HepG2 (cell line): ENCODE data around the gene NOTUM. TPM values are rescaled to one million over a fixed set of nuclear protein-coding genes. Genes with fewer than 3 reads are reported as not detected.

Source experiments
- ATF2 ChIP-seq: sonication (generic); formaldehyde crosslinking; IDR thresholded peaks from 2 replicates; pipeline ENCODE4 v1.4.0; 2020; ENCODE audit warnings: missing genetic modification reagents
- CEBPG ChIP-seq: IDR thresholded peaks from 2 replicates; pipeline ENCODE4 v1.6.1; 2016
- CREM ChIP-seq, 2 experiments: sonication (generic) in 1 of 2; formaldehyde crosslinking in 1 of 2; IDR thresholded peaks; 2 replicates each; pipeline versions ENCODE4 v1.4.0 to v1.6.1; 2016 to 2020; ENCODE audit warnings: antibody characterized with exemption in 1 of 2, mild to moderate bottlenecking in 1 of 2, missing genetic modification reagents in 1 of 2
- DNMT3B ChIP-seq: conservative IDR thresholded peaks from 2 replicates; pipeline ENCODE4 v1.6.1; 2016; ENCODE audit warnings: missing biosample characterization, control low read depth
- E2F2 ChIP-seq: sonication (generic); formaldehyde crosslinking; IDR thresholded peaks from 2 replicates; pipeline ENCODE4 v1.4.0; 2020; ENCODE audit warnings: missing genetic modification reagents, borderline replicate concordance
- HDAC1 ChIP-seq: sonication (generic); formaldehyde crosslinking; IDR thresholded peaks from 2 replicates; pipeline ENCODE4 v1.5.1; 2020; ENCODE audit warnings: mild to moderate bottlenecking, missing genetic modification reagents
- HNRNPK ChIP-seq: fragments of 200-400 bp; formaldehyde crosslinking; IDR thresholded peaks from 2 replicates; pipeline ENCODE4 v1.6.1; 2018; ENCODE audit warnings: low read length, low read depth, moderate library complexity, mild to moderate bottlenecking; ENCODE audit not compliant: poor library complexity, severe bottlenecking
- HOXA3 ChIP-seq: sonication (generic); formaldehyde crosslinking; IDR thresholded peaks from 2 replicates; pipeline ENCODE4 v1.5.0; 2020; ENCODE audit warnings: missing genetic modification reagents
- ISX ChIP-seq: sonication (generic); formaldehyde crosslinking; conservative IDR thresholded peaks from 2 replicates; pipeline ENCODE4 v1.5.0; 2020; ENCODE audit warnings: missing genetic modification reagents
- PHF5A ChIP-seq: IDR thresholded peaks from one replicate; pipeline ENCODE4 v1.6.1; 2018; ENCODE audit warnings: low read depth, missing genetic modification reagents; ENCODE audit not compliant: unreplicated experiment
- PLSCR1 ChIP-seq: sonication (generic); formaldehyde crosslinking; IDR thresholded peaks from 2 replicates; pipeline ENCODE4 v1.5.0; 2020; ENCODE audit warnings: missing genetic modification reagents, mild to moderate bottlenecking, borderline replicate concordance
- POLR2AphosphoS5 ChIP-seq: IDR thresholded peaks from 2 replicates; pipeline ENCODE4 v1.6.1; 2012; ENCODE audit warnings: low read depth, low read length
- RARG ChIP-seq: sonication (generic); formaldehyde crosslinking; IDR thresholded peaks from 2 replicates; pipeline ENCODE4 v1.4.0; 2020; ENCODE audit warnings: low read depth, mild to moderate bottlenecking, missing genetic modification reagents
- RELA ChIP-seq: sonication (generic); formaldehyde crosslinking; IDR thresholded peaks from 2 replicates; pipeline ENCODE4 v1.4.0; 2020; ENCODE audit warnings: missing genetic modification reagents
- SPEN ChIP-seq: sonication (generic); formaldehyde crosslinking; IDR thresholded peaks from 2 replicates; pipeline ENCODE4 v1.5.1; 2020; ENCODE audit warnings: low read depth, mild to moderate bottlenecking, missing genetic modification reagents
- SRSF4 ChIP-seq: fragments of 200-400 bp; formaldehyde crosslinking; IDR thresholded peaks from one replicate; pipeline ENCODE4 v1.6.1; 2018; ENCODE audit warnings: mild to moderate bottlenecking, low read depth, low read length, moderate library complexity; ENCODE audit not compliant: poor library complexity, severe bottlenecking
- UBTF ChIP-seq: sonication (generic); formaldehyde crosslinking; IDR thresholded peaks from 2 replicates; pipeline ENCODE4 v1.4.0; 2020; ENCODE audit warnings: mild to moderate bottlenecking, missing genetic modification reagents
- ZNF326 ChIP-seq: sonication (generic); formaldehyde crosslinking; IDR thresholded peaks from 2 replicates; pipeline ENCODE4 v1.4.0; 2020; ENCODE audit warnings: missing genetic modification reagents, borderline replicate concordance
- ZNF556 ChIP-seq: sonication (generic); formaldehyde crosslinking; IDR thresholded peaks from 2 replicates; pipeline ENCODE4 v1.4.0; 2020; ENCODE audit warnings: mild to moderate bottlenecking, missing genetic modification reagents, borderline replicate concordance
- ZNF704 ChIP-seq: sonication (generic); formaldehyde crosslinking; IDR thresholded peaks from 2 replicates; pipeline ENCODE4 v1.8.1; 2023; ENCODE audit warnings: mild to moderate bottlenecking, inconsistent platforms, moderate library complexity, missing genetic modification reagents, borderline replicate concordance
- ZNF746 ChIP-seq: sonication (generic); formaldehyde crosslinking; IDR thresholded peaks from 2 replicates; pipeline ENCODE4 v1.8.0; 2022; ENCODE audit warnings: mild to moderate bottlenecking, missing genetic modification reagents
- ZSCAN9 ChIP-seq: IDR thresholded peaks from 2 replicates; pipeline ENCODE4 v1.6.1; 2016; ENCODE audit warnings: borderline replicate concordance
- polyA plus RNA-seq, 8 experiments: library from polyadenylated mRNA; depleted of rRNA in 3 of 8; stranded (reverse) in 7 of 8; unstranded in 1 of 8; fragments of >200 nt; fragmentation: Illumina TruSeq in 4 of 8; extraction: Trizol in 4 of 8; gene quantifications; 2 replicates each; pipeline versions ENCODE4 v1.2.1 to v1.2.3, GENCODE V29; 2011 to 2016; ENCODE audit warnings: low read depth in 4 of 8, missing spikeins in 1 of 8, mixed read lengths in 1 of 8; ENCODE audit not compliant: insufficient read depth in 1 of 8
- total RNA-seq, 5 experiments: library from RNA; depleted of rRNA; stranded (reverse); fragments of >200 nt; fragmentation: Illumina TruSeq; extraction: Trizol; gene quantifications; 2 replicates each; pipeline ENCODE4 v1.2.3, GENCODE V29; 2016; ENCODE audit warnings: low read depth in 1 of 5

The NOTUM gene
- total and polyA plus RNA-seq, 2 of the 13 experiments (the other 11 are each of a cell fraction or from before 2014, with no cell fraction given): 150 to 160 TPM

- TF ChIP-seq CREM (IDR thresholded peaks at IDR 0.05): no peak
- no peak for TF ChIP-seq CREM (CRISPR knock-in tag; IDR thresholded peaks at IDR 0.05)
- TF ChIP-seq RARG (CRISPR knock-in tag): no peak
- 0 out of 2 replicates have a peak, but pooled peaks have one; percentile 76 for TF ChIP-seq ZNF704 (CRISPR knock-in tag)
- TF ChIP-seq UBTF: peak; percentile 78; the same call in 1 of the 2 replicates
- TF ChIP-seq ISX (CRISPR knock-in tag): no peak
- TF ChIP-seq CEBPG (CRISPR knock-in tag): no peak
- TF ChIP-seq RELA (CRISPR knock-in tag): peak; percentile 63; the same call in 1 of the 2 replicates
- TF ChIP-seq ATF2 (CRISPR knock-in tag): 0 out of 2 replicates have a peak, but pooled peaks have one; percentile 24
- no peak for TF ChIP-seq DNMT3B
- TF ChIP-seq SRSF4: peak; percentile 79
- peak; percentile 56; the same call in 1 of the 2 replicates for TF ChIP-seq ZNF556 (CRISPR knock-in tag)
- TF ChIP-seq PHF5A (CRISPR knock-in tag): no peak
- no peak for TF ChIP-seq ZNF746
- TF ChIP-seq ZNF326: peak; percentile 86; the same call in 1 of the 2 replicates
- peak; percentile 51; the same call in 1 of the 2 replicates for TF ChIP-seq HDAC1 (CRISPR knock-in tag)
- peak; percentile 53 for TF ChIP-seq SPEN (CRISPR knock-in tag)
- peak; percentile 71 for TF ChIP-seq POLR2AphosphoS5
- TF ChIP-seq ZSCAN9 (CRISPR knock-in tag): no peak
- peak; percentile 55 for TF ChIP-seq HNRNPK
- TF ChIP-seq E2F2: no peak
- TF ChIP-seq PLSCR1 (CRISPR knock-in tag): no peak
- peak; percentile 59; the same call in 1 of the 2 replicates for TF ChIP-seq HOXA3 (CRISPR knock-in tag)
These were observed 43.2 kb downstream of the NOTUM start, which contains the start of gene SIRT7 (continued) for GRCh38 chr17:81917565-81918332.
